ENCODE measurements around the gene DHRS4L2.

- TF ChIP-seq, protein P1, sequence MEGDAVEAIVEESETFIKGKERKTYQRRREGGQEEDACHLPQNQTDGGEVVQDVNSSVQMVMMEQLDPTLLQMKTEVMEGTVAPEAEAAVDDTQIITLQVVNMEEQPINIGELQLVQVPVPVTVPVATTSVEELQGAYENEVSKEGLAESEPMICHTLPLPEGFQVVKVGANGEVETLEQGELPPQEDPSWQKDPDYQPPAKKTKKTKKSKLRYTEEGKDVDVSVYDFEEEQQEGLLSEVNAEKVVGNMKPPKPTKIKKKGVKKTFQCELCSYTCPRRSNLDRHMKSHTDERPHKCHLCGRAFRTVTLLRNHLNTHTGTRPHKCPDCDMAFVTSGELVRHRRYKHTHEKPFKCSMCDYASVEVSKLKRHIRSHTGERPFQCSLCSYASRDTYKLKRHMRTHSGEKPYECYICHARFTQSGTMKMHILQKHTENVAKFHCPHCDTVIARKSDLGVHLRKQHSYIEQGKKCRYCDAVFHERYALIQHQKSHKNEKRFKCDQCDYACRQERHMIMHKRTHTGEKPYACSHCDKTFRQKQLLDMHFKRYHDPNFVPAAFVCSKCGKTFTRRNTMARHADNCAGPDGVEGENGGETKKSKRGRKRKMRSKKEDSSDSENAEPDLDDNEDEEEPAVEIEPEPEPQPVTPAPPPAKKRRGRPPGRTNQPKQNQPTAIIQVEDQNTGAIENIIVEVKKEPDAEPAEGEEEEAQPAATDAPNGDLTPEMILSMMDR (IDR thresholded peaks at IDR 0.05), result no peak
- TF ChIP-seq POLR2AphosphoS5 (IDR thresholded peaks at IDR 0.05; ENCODE audit: insufficient read depth in 1 of 2, low read depth in 1 of 2) (no peak), POLR2A (IDR thresholded peaks at IDR 0.05) (no peak)
These were observed 65.6 kb downstream of the DHRS4L2 start for GRCh38 chr14:24054324-24054641.
